Activated T-cell treated with anti-CD3 and anti-CD28 coated beads for 24 hours (primary cell): ENCODE results near the gene BPGM.

Experiments used
- DNase-seq: peaks from one replicate; pipeline ENCODE4 v3.0.0-alpha.2; 2020; ENCODE audit warnings: low read depth

The BPGM gene

GRCh38 chr7:134720091-134720935 is 73.7 kb downstream of the BPGM start:
- no peak for DNase-seq

GRCh38 chr7:134721171-134721570 is 74.5 kb downstream of the BPGM start:
- no peak for DNase-seq

- no peak for DNase-seq
Observed at GRCh38 chr7:134722786-134723322, 76.2 kb downstream of the BPGM start.

GRCh38 chr7:134723892-134724291 is 77.2 kb downstream of the BPGM start:
- DNase-seq = no peak

- no peak for DNase-seq
Observed at GRCh38 chr7:134724606-134725005, 78.0 kb downstream of the BPGM start.

GRCh38 chr7:134726581-134726980 is 79.9 kb downstream of the BPGM start:
- DNase-seq = no peak

- DNase-seq = no peak
Observed at GRCh38 chr7:134727711-134728110, 81.1 kb downstream of the BPGM start.
